ENCODE measurements around the gene CLCN1. TPM values are rescaled to one million over a fixed set of nuclear protein-coding genes. Genes with fewer than 3 reads are reported as not detected.

Gene CLCN1
- total RNA-seq, 2 donors from 2014 or later, result not detected

- H3K9ac ChIP-seq (ENCODE audit: low read depth in 2 of 2, low read length in 2 of 2), result peak overlapping the region in 1 of 2 donors; percentile 51
- H3K27ac ChIP-seq, result no peak overlapping the region
Observed at GRCh38 chr7:143280160-143280559, 35.8 kb upstream of the CLCN1 start.

GRCh38 chr7:143280566-143280965 is 35.3 kb upstream of the CLCN1 start:
- Histone ChIP-seq H3K27me3 (no peaks in the 10 kb centered on the region), H3K9ac (ENCODE audit: low read depth in 2 of 2, low read length in 2 of 2) (no peak overlapping the region), H3K4me1 (peaks cover 8% of the 10 kb centered on the region), H3K9me3 (no peaks in the 10 kb centered on the region), H3K27ac (no peak overlapping the region), H3K36me3 (no peaks in the 10 kb centered on the region), H3K4me3 (no peak overlapping the region)
- DNase-seq, result no peak
- intact Hi-C loops (cut with DNase I), result no loop called here
- TF ChIP-seq CTCF (IDR thresholded peaks at IDR 0.05), result no peak

More at GRCh38 chr7:143280160-143280559, 35.8 kb upstream of the CLCN1 start:
- Histone ChIP-seq H3K4me3 (no peak overlapping the region), H3K27me3 (no peaks in the 10 kb centered on the region), H3K4me1 (peaks cover 8% of the 10 kb centered on the region), H3K9me3 (no peaks in the 10 kb centered on the region), H3K36me3 (no peaks in the 10 kb centered on the region)
- intact Hi-C loops (cut with DNase I), result no loop called here
- TF ChIP-seq CTCF (IDR thresholded peaks at IDR 0.05), result no peak
- DNase-seq, result no peak

GRCh38 chr7:143281529-143281928 is 34.4 kb upstream of the CLCN1 start:
- no peak for TF ChIP-seq CTCF (IDR thresholded peaks at IDR 0.05)
- Histone ChIP-seq H3K36me3 (no peaks in the 10 kb centered on the region), H3K4me1 (peaks cover 8% of the 10 kb centered on the region), H3K4me3 (no peak overlapping the region), H3K27ac (no peak overlapping the region), H3K9ac (ENCODE audit: low read depth in 2 of 2, low read length in 2 of 2) (no peak overlapping the region), H3K9me3 (no peaks in the 10 kb centered on the region), H3K27me3 (no peaks in the 10 kb centered on the region)
- no peak for DNase-seq
- intact Hi-C loops (cut with DNase I), result no loop called here

- no peak overlapping the region for H3K4me3 ChIP-seq
- no peak for TF ChIP-seq CTCF (IDR thresholded peaks at IDR 0.05)
- H3K27ac ChIP-seq, result no peak overlapping the region
- intact Hi-C loops (cut with DNase I), result no loop called here
- no peaks in the 10 kb centered on the region for H3K27me3 ChIP-seq
- H3K36me3 ChIP-seq, result no peaks in the 10 kb centered on the region
- no peak for DNase-seq
- no peaks in the 10 kb centered on the region for H3K9me3 ChIP-seq
- H3K9ac ChIP-seq (ENCODE audit: low read depth in 2 of 2, low read length in 2 of 2), result no peak overlapping the region
- peaks cover 8% of the 10 kb centered on the region for H3K4me1 ChIP-seq
Observed at GRCh38 chr7:143282124-143282523, 33.8 kb upstream of the CLCN1 start.

- Histone ChIP-seq H3K27me3 (no peaks in the 10 kb centered on the region), H3K4me1 (peaks cover 8% of the 10 kb centered on the region), H3K36me3 (no peaks in the 10 kb centered on the region), H3K9me3 (no peaks in the 10 kb centered on the region), H3K27ac (peak overlapping the region; percentile 80), H3K9ac (ENCODE audit: low read depth in 2 of 2, low read length in 2 of 2) (peak overlapping the region in 1 of 2 donors; percentile 94), H3K4me3 (no peak overlapping the region)
- intact Hi-C loops (cut with DNase I), result no loop called here
- DNase-seq, result peak; percentile 61
- no peak for TF ChIP-seq CTCF (IDR thresholded peaks at IDR 0.05)
Observed at GRCh38 chr7:143283381-143283780, 32.5 kb upstream of the CLCN1 start.
